Activated effector memory CD4-positive, alpha-beta T cell treated with anti-CD3 and anti-CD28 coated beads, Interleukin-2, amount 50 U/mL, for 16 hours (primary cell): Measurements from ENCODE around the gene HNRNPUL1.

Source experiments
- DNase-seq: peaks from one replicate; pipeline ENCODE4 v3.0.0-alpha.2; 2020

HNRNPUL1 gene

DNA sequence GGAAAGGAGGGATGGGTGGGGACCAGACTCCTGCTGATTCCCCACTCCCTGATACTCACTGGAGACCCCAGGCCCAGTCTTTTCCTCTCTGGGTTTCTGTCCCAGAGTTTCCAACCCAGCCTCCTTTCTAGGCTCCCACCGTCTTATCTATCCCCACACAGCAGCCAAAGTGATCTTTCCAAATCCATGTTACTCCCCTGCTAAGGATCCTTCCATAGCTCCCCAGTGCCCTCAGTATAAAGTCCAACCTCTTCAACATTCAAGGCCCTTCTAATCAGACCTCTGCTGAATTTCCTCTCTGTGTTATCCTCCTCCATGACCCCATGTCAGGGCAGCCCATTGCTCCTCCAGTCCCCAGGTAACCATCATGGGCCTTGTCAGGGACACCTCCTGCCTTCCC, 90.9 kb downstream of the HNRNPUL1 start:
- no peak for DNase-seq

- no peak for DNase-seq
Observed at GRCh38 chr19:41355802-41356201, 91.6 kb downstream of the HNRNPUL1 start.

GRCh38 chr19:41356984-41357739, 93.0 kb downstream of the HNRNPUL1 start:
- DNase-seq, result peak; percentile 71
